Erythroblast (primary cell): Measurements from ENCODE around the gene COMMD3.

Experiments
- GATA1 ChIP-seq: IDR thresholded peaks from 2 replicates; pipeline ENCODE4 v1.6.1; 2011; ENCODE audit warnings: low read depth, mild to moderate bottlenecking, control low read depth, low read length, moderate library complexity
- POLR2A ChIP-seq: IDR thresholded peaks from 2 replicates; pipeline ENCODE4 v1.6.1; 2011; ENCODE audit warnings: mild to moderate bottlenecking, low read length

GRCh38 chr10:22345301-22346095, 29.3 kb downstream of the COMMD3 start, which contains the start of gene SPAG6:
- no peak for TF ChIP-seq POLR2A
- TF ChIP-seq GATA1: no peak
